Parathyroid adenoma (tissue), 2 donors: ENCODE data around the gene PTPRD.

Experiments
- H2AFZ ChIP-seq: fragments of 300-600 bp; sonication (generic); one replicate; pipeline ENCODE4 v1.7.0; 2017; ENCODE audit warnings: antibody characterized with exemption, mild to moderate bottlenecking
- H3K27ac ChIP-seq: fragments of 300-600 bp; sonication (generic); one replicate; pipeline ENCODE4 v1.7.0; 2017
- H3K27me3 ChIP-seq: fragments of 300-600 bp; sonication (generic); one replicate; pipeline ENCODE4 v1.7.0; 2017; ENCODE audit warnings: low read length; ENCODE audit not compliant: control insufficient read depth, insufficient read depth
- H3K36me3 ChIP-seq: fragments of 300-600 bp; sonication (generic); one replicate; pipeline ENCODE4 v1.7.0; 2017; ENCODE audit warnings: low read length; ENCODE audit not compliant: control insufficient read depth, insufficient read depth
- H3K4me1 ChIP-seq: fragments of 300-600 bp; sonication (generic); one replicate; pipeline ENCODE4 v1.7.0; 2017; ENCODE audit warnings: control low read depth
- H3K4me2 ChIP-seq: fragments of 300-600 bp; sonication (generic); one replicate; pipeline ENCODE4 v1.7.0; 2017; ENCODE audit warnings: low read length
- H3K4me3 ChIP-seq: fragments of 300-600 bp; sonication (generic); one replicate; pipeline ENCODE4 v1.7.0; 2017; ENCODE audit warnings: low read depth, low read length
- H3K79me2 ChIP-seq: fragments of 300-600 bp; sonication (generic); one replicate; pipeline ENCODE4 v1.7.0; 2017; ENCODE audit warnings: control low read depth
- H3K9ac ChIP-seq: fragments of 300-600 bp; sonication (generic); one replicate; pipeline ENCODE4 v1.7.0; 2017; ENCODE audit warnings: mild to moderate bottlenecking
- H3K9me3 ChIP-seq: fragments of 300-600 bp; sonication (generic); one replicate; pipeline ENCODE4 v1.7.0; 2017; ENCODE audit warnings: low read length; ENCODE audit not compliant: control insufficient read depth
- CTCF ChIP-seq: fragments of 300-600 bp; sonication (generic); IDR thresholded peaks from one replicate; pipeline ENCODE4 v1.7.0; 2017; ENCODE audit warnings: antibody characterized with exemption, mild to moderate bottlenecking
- donor health status: primary hyperparathyroidism.

PTPRD gene

GRCh38 chr9:10228082-10228481, 384.7 kb downstream of the PTPRD start:
- Histone ChIP-seq H3K36me3 (no peaks in the 10 kb centered on the region), H3K27ac (no peak overlapping the region), H3K4me2 (no peak overlapping the region), H3K79me2 (no peaks in the 10 kb centered on the region), H3K4me1 (no peaks in the 10 kb centered on the region), H3K27me3 (no peaks in the 10 kb centered on the region), H2AFZ (no peak overlapping the region), H3K9ac (no peak overlapping the region), H3K9me3 (no peaks in the 10 kb centered on the region), H3K4me3 (no peak overlapping the region)
- no peak for TF ChIP-seq CTCF

GRCh38 chr9:10226996-10227395, 385.8 kb downstream of the PTPRD start:
- Histone ChIP-seq H3K9me3 (no peaks in the 10 kb centered on the region), H3K27ac (no peak overlapping the region), H3K27me3 (no peaks in the 10 kb centered on the region), H2AFZ (no peak overlapping the region), H3K4me1 (no peaks in the 10 kb centered on the region), H3K79me2 (no peaks in the 10 kb centered on the region), H3K4me2 (no peak overlapping the region), H3K36me3 (no peaks in the 10 kb centered on the region), H3K4me3 (no peak overlapping the region), H3K9ac (no peak overlapping the region)
- TF ChIP-seq CTCF = no peak

- Histone ChIP-seq H3K4me2 (no peak overlapping the region), H3K9me3 (no peaks in the 10 kb centered on the region), H3K4me1 (no peaks in the 10 kb centered on the region), H3K4me3 (no peak overlapping the region), H3K27ac (no peak overlapping the region), H3K9ac (no peak overlapping the region), H3K27me3 (no peaks in the 10 kb centered on the region), H3K36me3 (no peaks in the 10 kb centered on the region), H2AFZ (no peak overlapping the region), H3K79me2 (no peaks in the 10 kb centered on the region)
- no peak for TF ChIP-seq CTCF
Measured at GRCh38 chr9:10212702-10213101, 400.1 kb downstream of the PTPRD start.

GRCh38 chr9:10208691-10209069, 404.1 kb downstream of the PTPRD start:
- no peak for TF ChIP-seq CTCF
- H3K27me3 ChIP-seq = no peaks in the 10 kb centered on the region
- no peak overlapping the region for H3K9ac ChIP-seq
- H3K27ac ChIP-seq = no peak overlapping the region
- H3K79me2 ChIP-seq = no peaks in the 10 kb centered on the region
- H3K36me3 ChIP-seq = no peaks in the 10 kb centered on the region
- peak overlapping the region; percentile 48 for H3K4me3 ChIP-seq
- no peak overlapping the region for H2AFZ ChIP-seq
- H3K4me2 ChIP-seq = peak overlapping the region; percentile 63
- H3K9me3 ChIP-seq = no peaks in the 10 kb centered on the region
- H3K4me1 ChIP-seq = no peaks in the 10 kb centered on the region

GRCh38 chr9:10204276-10204675, 408.5 kb downstream of the PTPRD start:
- H3K27me3 ChIP-seq = no peaks in the 10 kb centered on the region
- H3K9me3 ChIP-seq = no peaks in the 10 kb centered on the region
- no peak overlapping the region for H3K4me3 ChIP-seq
- no peak overlapping the region for H3K4me2 ChIP-seq
- H3K36me3 ChIP-seq = no peaks in the 10 kb centered on the region
- no peaks in the 10 kb centered on the region for H3K79me2 ChIP-seq
- H3K27ac ChIP-seq = no peak overlapping the region
- H3K9ac ChIP-seq = no peak overlapping the region
- H3K4me1 ChIP-seq = no peaks in the 10 kb centered on the region
- no peak overlapping the region for H2AFZ ChIP-seq
- TF ChIP-seq CTCF = no peak
